PC-9 (cell line): ENCODE results near the gene ART1. TPM values are rescaled to one million over a fixed set of nuclear protein-coding genes. Genes with fewer than 3 reads are reported as not detected.

Source experiments
- BruUV-seq: library from RNA; stranded (reverse); fragments of 400-500 nt; replicated peaks from 2 replicates; lab custom pipeline; 2021; lab: Mats Ljungman, UMichigan
- CTCF ChIA-PET: fragments of 300-600 bp; sonication (Branson Sonifier 250); formaldehyde crosslinking; loops from one replicate; lab custom pipeline; 2022; ENCODE audit warnings: antibody characterized with exemption; lab: Charles Lee
- POLR2A ChIA-PET: fragments of 300-600 bp; sonication (Branson Sonifier 250); formaldehyde crosslinking; loops from one replicate; lab custom pipeline; 2022; ENCODE audit warnings: antibody characterized with exemption; ENCODE audit not compliant: unreplicated experiment; lab: Charles Lee
- DNase-seq, 2 experiments: peaks; one replicate each; pipeline versions ENCODE4 v3.0.0 to v3.0.0-alpha.2; 2015 to 2022; ENCODE audit warnings: mixed read lengths in 1 of 2
- H2AFZ ChIP-seq: fragments of 200-600 bp; sonication (generic); 2 replicates; pipeline ENCODE4 v1.8.1; 2017; ENCODE audit warnings: antibody characterized with exemption
- H3F3A ChIP-seq: fragments of 200-600 bp; sonication (generic); 2 replicates; pipeline ENCODE4 v1.8.1; 2017; ENCODE audit warnings: antibody characterized with exemption, mild to moderate bottlenecking, low read depth; ENCODE audit not compliant: insufficient read depth
- H3K27ac ChIP-seq: fragments of 200-600 bp; sonication (generic); 2 replicates; pipeline ENCODE4 v1.6.1; 2016; ENCODE audit warnings: mixed run types
- H3K27me3 ChIP-seq: fragments of 200-600 bp; sonication (generic); 2 replicates; pipeline ENCODE4 v1.6.1; 2016; ENCODE audit warnings: low read depth, mixed run types; ENCODE audit not compliant: insufficient read depth
- H3K36me3 ChIP-seq: fragments of 200-600 bp; sonication (generic); 2 replicates; pipeline ENCODE4 v1.6.1; 2016; ENCODE audit warnings: low read depth, mixed run types
- H3K4me1 ChIP-seq: fragments of 200-600 bp; sonication (generic); replicated peaks from 2 replicates; pipeline ENCODE4 v1.6.1; 2016; ENCODE audit warnings: mixed run types; ENCODE audit not compliant: insufficient read depth
- H3K4me2 ChIP-seq: fragments of 200-600 bp; sonication (generic); 2 replicates; pipeline ENCODE4 v1.6.1; 2017; ENCODE audit warnings: mixed run types
- H3K4me3 ChIP-seq: fragments of 200-600 bp; sonication (generic); 2 replicates; pipeline ENCODE4 v1.6.1; 2016; ENCODE audit warnings: mixed run types
- H3K79me2 ChIP-seq: fragments of 200-600 bp; sonication (generic); 2 replicates; pipeline ENCODE4 v1.6.1; 2017; ENCODE audit warnings: low read depth, mixed run types
- H3K9me2 ChIP-seq: fragments of 200-600 bp; sonication (generic); 2 replicates; pipeline ENCODE4 v1.8.1; 2017; ENCODE audit warnings: mild to moderate bottlenecking; ENCODE audit not compliant: insufficient read depth
- H3K9me3 ChIP-seq: fragments of 200-600 bp; sonication (generic); 2 replicates; pipeline ENCODE4 v1.8.1; 2016; ENCODE audit warnings: low read depth; ENCODE audit not compliant: insufficient read depth
- H4K20me1 ChIP-seq: fragments of 200-600 bp; sonication (generic); 2 replicates; pipeline ENCODE4 v1.8.1; 2017; ENCODE audit not compliant: insufficient read depth
- CTCF ChIP-seq: fragments of 200-600 bp; sonication (generic); conservative IDR thresholded peaks from 2 replicates; pipeline ENCODE4 v1.6.1; 2017; ENCODE audit warnings: mixed run types, antibody characterized with exemption, mild to moderate bottlenecking, moderate library complexity
- EZH2 ChIP-seq: fragments of 200-600 bp; sonication (generic); IDR thresholded peaks from 2 replicates; pipeline ENCODE4 v1.8.0; 2017; ENCODE audit warnings: antibody characterized with exemption, low read depth
- intact Hi-C: fragments of 100-400 bp; cut with micrococcal nuclease; formaldehyde crosslinking; loops from one replicate; pipeline ENCODE4 v1.10.0; 2022; ENCODE audit not compliant: unreplicated experiment
- total RNA-seq: library from RNA; stranded (reverse); gene quantifications from 2 replicates; pipeline ENCODE4 v1.2.3, GENCODE V29; 2021

The ART1 gene
- total RNA-seq, 1 experiment from 2014 or later, result not detected

DNA sequence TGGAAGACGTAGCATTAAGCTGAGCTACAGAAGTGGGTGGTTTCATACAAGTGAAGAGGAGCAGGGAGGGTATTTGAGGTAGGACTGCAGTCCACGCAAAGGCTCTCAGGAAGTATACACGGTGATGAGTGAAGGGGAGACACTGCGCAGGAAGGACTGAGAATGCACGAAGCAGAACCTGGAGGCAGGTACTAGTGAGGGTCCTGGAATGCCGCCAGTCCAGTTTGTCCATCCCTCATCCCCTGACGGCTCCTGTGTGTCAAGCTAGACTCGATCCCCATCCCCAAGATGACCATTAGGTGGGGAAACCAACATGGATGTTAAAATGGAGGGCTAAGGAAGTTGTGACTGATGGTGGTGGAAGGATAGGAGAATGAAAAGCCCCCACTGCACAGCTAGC is 26.9 kb upstream of the ART1 start:
- Histone ChIP-seq H3K27me3 (no peaks in the 10 kb centered on the region), H3K36me3 (no peaks in the 10 kb centered on the region), H3K79me2 (no peaks in the 10 kb centered on the region), H3K9me3 (no peaks in the 10 kb centered on the region), H3K4me2 (no peak overlapping the region), H3K4me1 (no peaks in the 10 kb centered on the region), H4K20me1 (no peaks in the 10 kb centered on the region), H3F3A (no peaks in the 10 kb centered on the region), H2AFZ (no peak overlapping the region), H3K27ac (no peak overlapping the region), H3K9me2 (no peaks in the 10 kb centered on the region), H3K4me3 (no peak overlapping the region)
- DNase-seq, result no peak
- intact Hi-C loops, result loop anchor here (10.0 kb wide), 1 partner anchor 163 kb away; no protein-coding TSS in a partner anchor
- ChIA-PET CTCF (no interaction called here), POLR2A (no interaction called here)
- no TSS peak for BruUV-seq
- TF ChIP-seq EZH2, result no peak
- no peak for TF ChIP-seq CTCF

DNA sequence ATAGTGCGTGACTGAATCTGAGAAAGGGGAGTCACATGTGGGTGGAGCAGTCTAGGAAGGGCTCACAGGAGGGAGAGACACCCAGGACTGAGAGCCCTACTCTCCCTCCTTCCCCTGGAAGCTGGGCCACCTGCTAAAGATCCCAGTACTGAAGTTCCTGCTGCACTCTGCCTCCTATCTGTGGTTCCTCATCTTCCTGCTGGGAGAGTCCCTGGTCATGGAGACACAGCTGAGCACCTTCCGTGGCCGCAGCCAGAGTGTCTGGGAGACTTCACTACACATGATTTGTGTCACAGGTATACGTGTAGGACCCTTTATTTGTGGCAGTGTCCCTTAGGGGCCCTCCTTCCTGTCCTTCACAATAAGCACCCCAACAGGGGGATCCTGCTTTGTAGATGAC is 22.4 kb upstream of the ART1 start:
- Histone ChIP-seq H3K27me3 (no peaks in the 10 kb centered on the region), H3K79me2 (no peaks in the 10 kb centered on the region), H3K36me3 (no peaks in the 10 kb centered on the region), H3K4me3 (no peak overlapping the region), H3K9me2 (no peaks in the 10 kb centered on the region), H3K27ac (no peak overlapping the region), H3F3A (no peaks in the 10 kb centered on the region), H4K20me1 (no peaks in the 10 kb centered on the region), H3K4me1 (no peaks in the 10 kb centered on the region), H3K4me2 (no peak overlapping the region), H2AFZ (no peak overlapping the region), H3K9me3 (no peaks in the 10 kb centered on the region)
- DNase-seq, result no peak
- intact Hi-C loops, result no loop called here
- TF ChIP-seq EZH2, result no peak
- no peak for TF ChIP-seq CTCF
- ChIA-PET CTCF (no interaction called here), POLR2A (no interaction called here)
- no TSS peak for BruUV-seq

- TF ChIP-seq EZH2, result no peak
- TF ChIP-seq CTCF, result no peak
- no TSS peak for BruUV-seq
- H3K4me2 ChIP-seq, result no peak overlapping the region
- H3K79me2 ChIP-seq, result no peaks in the 10 kb centered on the region
- H3K4me3 ChIP-seq, result no peak overlapping the region
- POLR2A ChIA-PET, result no interaction called here
- no peaks in the 10 kb centered on the region for H3K9me2 ChIP-seq
- H3K9me3 ChIP-seq, result no peaks in the 10 kb centered on the region
- DNase-seq, result no peak
- no peaks in the 10 kb centered on the region for H3K27me3 ChIP-seq
- intact Hi-C loops, result no loop called here
- no peak overlapping the region for H3K27ac ChIP-seq
- no peaks in the 10 kb centered on the region for H4K20me1 ChIP-seq
- no peaks in the 10 kb centered on the region for H3F3A ChIP-seq
- H3K36me3 ChIP-seq, result no peaks in the 10 kb centered on the region
- no peaks in the 10 kb centered on the region for H3K4me1 ChIP-seq
- no peak overlapping the region for H2AFZ ChIP-seq
- CTCF ChIA-PET, result no interaction called here
Measured at GRCh38 chr11:3623121-3623520, 21.8 kb upstream of the ART1 start.
